GM19035 (cell line): ENCODE data around the gene ADSS1.
"Not testable (repeated sequence)": the region's sequence is repeated elsewhere in the genome, so short reads cannot be mapped to it uniquely, and the experiment has no call there.

ENCODE experiments used
- ATAC-seq: cut with Tn5 transposase; IDR thresholded peaks from one replicate; pipeline ENCODE4 v1.9.1; 2021; ENCODE audit not compliant: unreplicated experiment

Gene ADSS1

GRCh38 chr14:104714066-104714465 lies 10.0 kb upstream of the ADSS1 start:
- no peak for ATAC-seq

GRCh38 chr14:104714681-104715080 lies 9.3 kb upstream of the ADSS1 start:
- no peak for ATAC-seq

GRCh38 chr14:104715416-104715815 lies 8.6 kb upstream of the ADSS1 start:
- no peak for ATAC-seq

GRCh38 chr14:104715871-104716270 lies 8.2 kb upstream of the ADSS1 start:
- no peak for ATAC-seq

- no peak for ATAC-seq
These were observed 6.9 kb upstream of the ADSS1 start for GRCh38 chr14:104717137-104717536.

- ATAC-seq = no peak
These were observed 6.4 kb upstream of the ADSS1 start for GRCh38 chr14:104717646-104718045.

- ATAC-seq = no peak
These were observed 5.9 kb upstream of the ADSS1 start for GRCh38 chr14:104718147-104718546.

GRCh38 chr14:104718871-104719270 lies 5.2 kb upstream of the ADSS1 start:
- ATAC-seq = no peak

- no peak for ATAC-seq
These were observed 4.7 kb upstream of the ADSS1 start for GRCh38 chr14:104719343-104719742.

GRCh38 chr14:104721505-104722431 lies 2.3 kb upstream of the ADSS1 start:
- no peak for ATAC-seq

- no peak for ATAC-seq
These were observed 935 bp upstream of the ADSS1 start for GRCh38 chr14:104722938-104723650.

GRCh38 chr14:104724407-104724980 lies 465 bp downstream of the ADSS1 start:
- no peak for ATAC-seq

- ATAC-seq = no peak
These were observed 1.1 kb downstream of the ADSS1 start for GRCh38 chr14:104724981-104725771.

GRCh38 chr14:104725772-104726548 lies 1.9 kb downstream of the ADSS1 start:
- ATAC-seq = no peak

GRCh38 chr14:104726600-104727451 lies 2.8 kb downstream of the ADSS1 start:
- no peak for ATAC-seq

GRCh38 chr14:104728631-104729030 lies 4.6 kb downstream of the ADSS1 start:
- ATAC-seq = no peak

- ATAC-seq = not testable (repeated sequence)
These were observed 5.3 kb downstream of the ADSS1 start for GRCh38 chr14:104729176-104729834.

GRCh38 chr14:104729835-104730181 lies 5.8 kb downstream of the ADSS1 start:
- no peak for ATAC-seq

GRCh38 chr14:104730487-104730886 lies 6.5 kb downstream of the ADSS1 start:
- ATAC-seq = no peak
